GM23338 (cell line): ENCODE data around the gene EPHA8.

Experiments
- EZH2phosphoT487 ChIP-seq: fragments of 200-600 bp; sonication (generic); IDR thresholded peaks from one replicate; pipeline ENCODE4 v1.8.1; 2018; ENCODE audit warnings: antibody characterized with exemption; ENCODE audit not compliant: unreplicated experiment
- TF ChIP-seq, protein P1 (sequence below), 2 experiments: fragments of 200-600 bp in 1 of 2; sonication (generic) in 1 of 2; conservative IDR thresholded peaks; 2 replicates each; pipeline versions ENCODE4 v1.5.1 to v1.6.1; 2016 to 2017; ENCODE audit warnings: antibody characterized with exemption in 2 of 2, low read depth in 2 of 2, mild to moderate bottlenecking in 2 of 2, moderate library complexity in 1 of 2
- TF ChIP-seq, protein P2 (sequence below): IDR thresholded peaks from one replicate; pipeline ENCODE4 v1.6.1; 2018; ENCODE audit warnings: antibody characterized with exemption; ENCODE audit not compliant: unreplicated experiment

DNA sequence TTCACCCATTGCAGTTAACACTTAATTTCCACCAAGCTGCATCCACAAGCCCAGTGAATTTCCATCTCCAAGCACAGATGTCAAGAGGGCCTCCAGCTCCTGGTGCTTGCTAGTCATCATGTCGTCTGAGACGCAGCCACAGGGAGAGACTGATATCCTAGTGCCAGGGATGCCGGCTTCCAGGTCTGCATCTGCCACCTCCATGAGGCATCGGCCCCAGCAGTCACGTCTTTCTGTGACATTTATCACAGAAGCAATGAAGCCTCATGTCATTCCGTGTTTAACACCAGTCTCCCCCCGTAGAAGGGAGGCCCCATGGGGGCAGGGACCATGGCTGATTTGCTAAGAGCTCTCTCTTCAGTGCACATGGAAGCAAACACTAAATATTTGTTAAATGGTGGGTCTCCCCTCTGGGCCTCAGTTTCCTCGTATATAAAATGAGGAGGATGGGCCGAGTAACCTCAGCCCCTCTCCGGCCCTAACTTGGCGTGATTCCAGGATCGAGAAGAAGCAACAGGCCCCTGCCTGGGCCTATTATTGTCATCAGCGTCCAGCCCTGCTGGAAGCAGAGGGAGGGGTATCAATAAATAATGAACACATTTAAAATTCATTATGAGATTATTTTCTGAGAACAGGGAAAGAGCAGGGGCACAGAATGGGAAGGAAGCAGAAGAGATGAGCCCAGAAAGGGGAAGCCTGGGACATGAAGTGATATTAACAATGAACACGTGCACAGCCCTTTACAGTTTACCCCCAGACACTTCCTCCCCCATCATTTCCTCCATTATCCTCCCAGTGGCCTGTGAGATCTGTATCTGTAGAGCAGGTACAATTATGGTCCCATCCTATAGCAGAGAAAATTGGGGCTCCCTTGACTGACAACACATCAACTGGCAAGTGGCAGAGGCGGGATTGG lies 88.9 kb downstream of the EPHA8 start:
- TF ChIP-seq, protein P1, sequence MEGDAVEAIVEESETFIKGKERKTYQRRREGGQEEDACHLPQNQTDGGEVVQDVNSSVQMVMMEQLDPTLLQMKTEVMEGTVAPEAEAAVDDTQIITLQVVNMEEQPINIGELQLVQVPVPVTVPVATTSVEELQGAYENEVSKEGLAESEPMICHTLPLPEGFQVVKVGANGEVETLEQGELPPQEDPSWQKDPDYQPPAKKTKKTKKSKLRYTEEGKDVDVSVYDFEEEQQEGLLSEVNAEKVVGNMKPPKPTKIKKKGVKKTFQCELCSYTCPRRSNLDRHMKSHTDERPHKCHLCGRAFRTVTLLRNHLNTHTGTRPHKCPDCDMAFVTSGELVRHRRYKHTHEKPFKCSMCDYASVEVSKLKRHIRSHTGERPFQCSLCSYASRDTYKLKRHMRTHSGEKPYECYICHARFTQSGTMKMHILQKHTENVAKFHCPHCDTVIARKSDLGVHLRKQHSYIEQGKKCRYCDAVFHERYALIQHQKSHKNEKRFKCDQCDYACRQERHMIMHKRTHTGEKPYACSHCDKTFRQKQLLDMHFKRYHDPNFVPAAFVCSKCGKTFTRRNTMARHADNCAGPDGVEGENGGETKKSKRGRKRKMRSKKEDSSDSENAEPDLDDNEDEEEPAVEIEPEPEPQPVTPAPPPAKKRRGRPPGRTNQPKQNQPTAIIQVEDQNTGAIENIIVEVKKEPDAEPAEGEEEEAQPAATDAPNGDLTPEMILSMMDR (conservative IDR thresholded peaks at IDR 0.05; ENCODE audit: low read depth in 2 of 2): no peak
- TF ChIP-seq, protein P2, sequence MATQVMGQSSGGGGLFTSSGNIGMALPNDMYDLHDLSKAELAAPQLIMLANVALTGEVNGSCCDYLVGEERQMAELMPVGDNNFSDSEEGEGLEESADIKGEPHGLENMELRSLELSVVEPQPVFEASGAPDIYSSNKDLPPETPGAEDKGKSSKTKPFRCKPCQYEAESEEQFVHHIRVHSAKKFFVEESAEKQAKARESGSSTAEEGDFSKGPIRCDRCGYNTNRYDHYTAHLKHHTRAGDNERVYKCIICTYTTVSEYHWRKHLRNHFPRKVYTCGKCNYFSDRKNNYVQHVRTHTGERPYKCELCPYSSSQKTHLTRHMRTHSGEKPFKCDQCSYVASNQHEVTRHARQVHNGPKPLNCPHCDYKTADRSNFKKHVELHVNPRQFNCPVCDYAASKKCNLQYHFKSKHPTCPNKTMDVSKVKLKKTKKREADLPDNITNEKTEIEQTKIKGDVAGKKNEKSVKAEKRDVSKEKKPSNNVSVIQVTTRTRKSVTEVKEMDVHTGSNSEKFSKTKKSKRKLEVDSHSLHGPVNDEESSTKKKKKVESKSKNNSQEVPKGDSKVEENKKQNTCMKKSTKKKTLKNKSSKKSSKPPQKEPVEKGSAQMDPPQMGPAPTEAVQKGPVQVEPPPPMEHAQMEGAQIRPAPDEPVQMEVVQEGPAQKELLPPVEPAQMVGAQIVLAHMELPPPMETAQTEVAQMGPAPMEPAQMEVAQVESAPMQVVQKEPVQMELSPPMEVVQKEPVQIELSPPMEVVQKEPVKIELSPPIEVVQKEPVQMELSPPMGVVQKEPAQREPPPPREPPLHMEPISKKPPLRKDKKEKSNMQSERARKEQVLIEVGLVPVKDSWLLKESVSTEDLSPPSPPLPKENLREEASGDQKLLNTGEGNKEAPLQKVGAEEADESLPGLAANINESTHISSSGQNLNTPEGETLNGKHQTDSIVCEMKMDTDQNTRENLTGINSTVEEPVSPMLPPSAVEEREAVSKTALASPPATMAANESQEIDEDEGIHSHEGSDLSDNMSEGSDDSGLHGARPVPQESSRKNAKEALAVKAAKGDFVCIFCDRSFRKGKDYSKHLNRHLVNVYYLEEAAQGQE: no peak
- no peak for TF ChIP-seq EZH2phosphoT487
